HG03558 (cell line): ENCODE results near the gene CROCC2.

Experiments
- ATAC-seq: cut with Tn5 transposase; IDR thresholded peaks from one replicate; pipeline ENCODE4 v1.9.1; 2021; ENCODE audit warnings: moderate number of reproducible peaks; ENCODE audit not compliant: unreplicated experiment; ENCODE audit errors: extremely low read depth

The CROCC2 gene

GRCh38 chr2:241029599-241030332 lies 123.6 kb downstream of the CROCC2 start:
- ATAC-seq = no peak

- no peak for ATAC-seq
Measured at GRCh38 chr2:241030333-241030680, 124.2 kb downstream of the CROCC2 start.

GRCh38 chr2:241030883-241031282 lies 124.7 kb downstream of the CROCC2 start:
- ATAC-seq = no peak

GRCh38 chr2:241031436-241032165 lies 125.5 kb downstream of the CROCC2 start:
- ATAC-seq = no peak

GRCh38 chr2:241033336-241033987 lies 127.3 kb downstream of the CROCC2 start:
- no peak for ATAC-seq

GRCh38 chr2:241033994-241034393 lies 127.9 kb downstream of the CROCC2 start:
- no peak for ATAC-seq

GRCh38 chr2:241034490-241035141 lies 128.5 kb downstream of the CROCC2 start:
- ATAC-seq = no peak

- no peak for ATAC-seq
Measured at GRCh38 chr2:241035142-241035817, 129.1 kb downstream of the CROCC2 start.

GRCh38 chr2:241035818-241036396 lies 129.8 kb downstream of the CROCC2 start:
- no peak for ATAC-seq

- no peak for ATAC-seq
Measured at GRCh38 chr2:241036397-241036963, 130.3 kb downstream of the CROCC2 start.

GRCh38 chr2:241036964-241037421 lies 130.9 kb downstream of the CROCC2 start:
- no peak for ATAC-seq

- no peak for ATAC-seq
Measured at GRCh38 chr2:241037498-241037897, 131.4 kb downstream of the CROCC2 start.

- ATAC-seq = no peak
Measured at GRCh38 chr2:241038374-241039180, 132.4 kb downstream of the CROCC2 start.

GRCh38 chr2:241039416-241039815 lies 133.3 kb downstream of the CROCC2 start:
- no peak for ATAC-seq

GRCh38 chr2:241040081-241040803 lies 134.1 kb downstream of the CROCC2 start:
- ATAC-seq = no peak

GRCh38 chr2:241041589-241042158 lies 135.5 kb downstream of the CROCC2 start:
- no peak for ATAC-seq
